SK-N-SH treated with all-trans-retinoic acid at 6 μM for 48 hours (cell line): ENCODE measurements around the gene OR56A1.

ENCODE experiments used
- GLIS3 ChIP-seq: fragments of 250-450 bp; sonication (Bioruptor Pico); IDR thresholded peaks from 2 replicates; pipeline ENCODE4 v1.5.0; 2020; ENCODE audit warnings: mild to moderate bottlenecking, moderate library complexity
- PATZ1 ChIP-seq: fragments of 250-450 bp; sonication (Bioruptor Pico); IDR thresholded peaks from 2 replicates; pipeline ENCODE4 v1.8.0; 2020; ENCODE audit warnings: mild to moderate bottlenecking, moderate library complexity, borderline replicate concordance
- POU6F1 ChIP-seq: fragments of 250-450 bp; sonication (Bioruptor Pico); IDR thresholded peaks from 2 replicates; pipeline ENCODE4 v1.8.0; 2021; ENCODE audit warnings: low read depth, mild to moderate bottlenecking, moderate library complexity, borderline replicate concordance
- RARB ChIP-seq: fragments of 250-450 bp; sonication (Bioruptor Pico); IDR thresholded peaks from 2 replicates; pipeline ENCODE4 v1.8.0; 2021; ENCODE audit warnings: mild to moderate bottlenecking, moderate library complexity
- SNAI2 ChIP-seq: fragments of 250-450 bp; sonication (Bioruptor Pico); IDR thresholded peaks from 2 replicates; pipeline ENCODE4 v1.5.0; 2020; ENCODE audit warnings: mild to moderate bottlenecking, moderate library complexity
- ZNF70 ChIP-seq: fragments of 450-650 bp; formaldehyde crosslinking; IDR thresholded peaks from 2 replicates; pipeline ENCODE4 v1.5.0; 2020; ENCODE audit warnings: mild to moderate bottlenecking, moderate library complexity
- TF ChIP-seq, protein P1 (sequence below): fragments of 250-450 bp; sonication (Bioruptor Pico); IDR thresholded peaks from 2 replicates; pipeline ENCODE4 v1.5.1; 2020; ENCODE audit warnings: low read depth, mild to moderate bottlenecking, moderate library complexity

DNA sequence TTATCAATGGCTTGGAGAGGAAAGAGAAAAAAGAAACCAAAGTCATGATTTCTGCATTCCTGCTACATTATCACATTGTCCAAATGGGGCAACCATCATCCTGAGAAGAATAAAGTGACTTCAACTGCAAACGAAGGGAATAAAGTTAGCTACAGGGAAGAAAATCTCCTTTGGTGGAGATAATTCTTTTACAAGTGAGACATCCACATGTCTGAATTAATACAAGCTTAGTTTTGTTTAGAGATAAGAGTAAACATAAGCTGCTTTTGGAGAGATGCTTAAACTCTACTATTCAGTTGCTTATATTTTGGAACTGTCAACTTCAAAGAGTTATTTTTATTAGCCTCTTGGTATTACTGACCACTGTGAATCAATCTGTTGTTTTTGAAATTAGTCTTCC lies 43.7 kb downstream of the OR56A1 start, which contains the start of gene OR52L1:
- TF ChIP-seq GLIS3 (CRISPR knock-in tag) (no peak), SNAI2 (CRISPR knock-in tag) (no peak), RARB (CRISPR knock-in tag) (no peak), PATZ1 (CRISPR knock-in tag) (no peak), ZNF70 (CRISPR knock-in tag) (no peak), POU6F1 (CRISPR knock-in tag) (no peak)
- TF ChIP-seq, protein P1, sequence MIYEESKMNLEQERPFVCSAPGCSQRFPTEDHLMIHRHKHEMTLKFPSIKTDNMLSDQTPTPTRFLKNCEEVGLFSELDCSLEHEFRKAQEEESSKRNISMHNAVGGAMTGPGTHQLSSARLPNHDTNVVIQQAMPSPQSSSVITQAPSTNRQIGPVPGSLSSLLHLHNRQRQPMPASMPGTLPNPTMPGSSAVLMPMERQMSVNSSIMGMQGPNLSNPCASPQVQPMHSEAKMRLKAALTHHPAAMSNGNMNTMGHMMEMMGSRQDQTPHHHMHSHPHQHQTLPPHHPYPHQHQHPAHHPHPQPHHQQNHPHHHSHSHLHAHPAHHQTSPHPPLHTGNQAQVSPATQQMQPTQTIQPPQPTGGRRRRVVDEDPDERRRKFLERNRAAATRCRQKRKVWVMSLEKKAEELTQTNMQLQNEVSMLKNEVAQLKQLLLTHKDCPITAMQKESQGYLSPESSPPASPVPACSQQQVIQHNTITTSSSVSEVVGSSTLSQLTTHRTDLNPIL = no peak
